ENCODE measurements around the gene VSIG10L.

VSIG10L gene

GRCh38 chr19:51341976-51342580, at the start of gene VSIG10L:
VSIG10L (minus strand) TSS chr19:51342139; CDS start chr19:51342124, 15 bp downstream.
- no peak for DNase-seq

GRCh38 chr19:51391073-51391611, 49.2 kb upstream of the VSIG10L start:
- no peak for DNase-seq

DNA sequence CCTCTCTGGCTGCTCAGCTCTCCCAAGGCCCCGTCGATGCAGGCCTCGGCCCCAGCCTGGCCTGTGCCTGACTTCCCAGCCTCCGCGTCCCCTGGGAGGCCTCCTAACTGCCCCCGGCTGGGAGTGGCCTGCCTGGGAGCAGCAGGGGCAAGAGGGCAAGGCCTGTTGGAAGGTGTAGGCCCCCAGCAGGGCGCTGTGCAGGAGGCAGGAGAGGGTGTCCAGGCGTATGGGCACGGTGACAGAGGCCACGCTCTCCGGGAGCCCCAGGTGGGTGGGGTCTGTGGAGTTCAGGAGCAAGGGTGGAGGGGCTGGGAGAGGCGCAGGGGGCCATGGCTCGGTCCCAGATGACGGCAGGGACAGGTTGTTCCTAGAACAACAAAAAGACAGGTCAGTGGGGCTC, 47.2 kb upstream of the VSIG10L start:
- no peak for DNase-seq

GRCh38 chr19:51387924-51388389, 46.0 kb upstream of the VSIG10L start, which contains the start of gene LIM2:
LIM2 (minus strand) TSS chr19:51387974; CDS start chr19:51387443, 531 bp downstream.
- DNase-seq = no peak

- DNase-seq = no peak
Measured at GRCh38 chr19:51386882-51387520, 45.1 kb upstream of the VSIG10L start.

GRCh38 chr19:51382004-51382403, 40.1 kb upstream of the VSIG10L start:
- DNase-seq = no peak

GRCh38 chr19:51380379-51380778, 38.4 kb upstream of the VSIG10L start:
- no peak for DNase-seq

- DNase-seq = no peak
Measured at GRCh38 chr19:51377422-51377821, 35.5 kb upstream of the VSIG10L start.

DNA sequence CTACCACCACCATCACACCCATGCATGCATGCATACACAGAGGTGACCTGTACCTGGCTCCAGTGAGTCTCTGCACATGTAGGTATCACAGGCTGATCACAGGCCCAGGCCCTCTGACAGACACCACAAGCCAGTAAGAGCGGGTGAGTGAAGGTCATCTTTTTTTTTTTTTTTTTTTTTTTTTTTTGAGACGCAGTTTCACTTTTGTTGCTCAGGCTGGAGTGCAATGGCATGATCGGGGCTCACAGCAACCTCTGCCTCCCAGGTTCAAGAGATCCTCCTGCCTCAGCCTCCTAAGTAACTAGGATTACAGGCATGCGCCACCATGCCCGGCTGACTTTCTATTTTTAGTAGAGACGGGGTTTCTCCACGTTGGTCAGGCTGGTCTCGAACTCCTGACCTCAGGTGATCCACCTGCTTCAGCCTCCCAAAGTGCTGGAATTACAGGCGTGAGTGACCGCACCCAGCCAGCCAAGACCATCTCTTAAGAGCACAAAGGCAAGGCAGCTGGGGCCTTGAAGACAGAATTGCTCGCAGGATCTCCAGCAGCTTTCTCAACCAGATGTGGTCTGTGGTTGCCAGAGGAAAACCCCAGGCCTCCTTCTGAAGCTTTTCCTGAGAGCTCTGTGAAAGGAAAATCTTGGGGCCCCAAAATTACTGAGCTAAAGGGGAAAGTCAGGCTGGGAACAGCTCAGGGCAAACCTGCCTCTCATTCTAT, 33.7 kb upstream of the VSIG10L start:
- peak; percentile 41 to 48 for DNase-seq

GRCh38 chr19:51372649-51373504, 30.9 kb upstream of the VSIG10L start, which contains the start of gene NKG7:
NKG7 (minus strand) TSS chr19:51372654; CDS start chr19:51372535, 119 bp downstream.
- DNase-seq = peak; percentile 58 to 75

DNA sequence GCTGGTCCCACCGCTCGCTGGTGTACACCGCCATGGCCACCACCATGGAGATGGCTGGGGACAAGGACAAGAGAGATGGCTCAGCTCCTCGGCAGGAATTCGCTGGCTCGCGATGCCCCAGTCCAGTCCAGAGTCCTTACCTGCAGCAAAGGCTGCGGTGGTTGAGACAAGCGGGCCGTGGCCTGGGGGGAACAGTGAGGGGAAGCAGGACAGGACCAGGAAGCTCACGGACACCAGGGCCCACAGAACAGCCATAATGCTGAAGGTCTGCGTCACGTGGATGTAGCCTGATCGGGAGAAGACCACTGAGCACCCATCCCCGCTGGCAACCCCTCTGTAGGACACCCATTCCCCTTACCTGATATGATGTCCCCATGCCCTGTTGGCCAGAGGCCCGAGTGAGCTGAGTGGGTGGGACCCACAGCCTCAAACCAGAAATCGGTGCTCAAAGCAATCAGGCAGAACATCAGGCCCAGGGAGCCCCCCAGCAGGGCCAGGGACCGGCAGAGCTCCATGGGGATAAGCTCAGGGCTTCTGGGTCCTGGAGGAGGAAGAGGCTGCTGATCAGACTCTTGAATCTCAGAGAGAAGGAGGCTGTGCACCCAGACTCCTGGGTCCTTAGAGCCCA, 30.2 kb upstream of the VSIG10L start:
- no peak for DNase-seq

- no peak for DNase-seq
Measured at GRCh38 chr19:51371186-51371690, 29.3 kb upstream of the VSIG10L start.

- no peak for DNase-seq
Measured at GRCh38 chr19:51370230-51370629, 28.3 kb upstream of the VSIG10L start.

DNA sequence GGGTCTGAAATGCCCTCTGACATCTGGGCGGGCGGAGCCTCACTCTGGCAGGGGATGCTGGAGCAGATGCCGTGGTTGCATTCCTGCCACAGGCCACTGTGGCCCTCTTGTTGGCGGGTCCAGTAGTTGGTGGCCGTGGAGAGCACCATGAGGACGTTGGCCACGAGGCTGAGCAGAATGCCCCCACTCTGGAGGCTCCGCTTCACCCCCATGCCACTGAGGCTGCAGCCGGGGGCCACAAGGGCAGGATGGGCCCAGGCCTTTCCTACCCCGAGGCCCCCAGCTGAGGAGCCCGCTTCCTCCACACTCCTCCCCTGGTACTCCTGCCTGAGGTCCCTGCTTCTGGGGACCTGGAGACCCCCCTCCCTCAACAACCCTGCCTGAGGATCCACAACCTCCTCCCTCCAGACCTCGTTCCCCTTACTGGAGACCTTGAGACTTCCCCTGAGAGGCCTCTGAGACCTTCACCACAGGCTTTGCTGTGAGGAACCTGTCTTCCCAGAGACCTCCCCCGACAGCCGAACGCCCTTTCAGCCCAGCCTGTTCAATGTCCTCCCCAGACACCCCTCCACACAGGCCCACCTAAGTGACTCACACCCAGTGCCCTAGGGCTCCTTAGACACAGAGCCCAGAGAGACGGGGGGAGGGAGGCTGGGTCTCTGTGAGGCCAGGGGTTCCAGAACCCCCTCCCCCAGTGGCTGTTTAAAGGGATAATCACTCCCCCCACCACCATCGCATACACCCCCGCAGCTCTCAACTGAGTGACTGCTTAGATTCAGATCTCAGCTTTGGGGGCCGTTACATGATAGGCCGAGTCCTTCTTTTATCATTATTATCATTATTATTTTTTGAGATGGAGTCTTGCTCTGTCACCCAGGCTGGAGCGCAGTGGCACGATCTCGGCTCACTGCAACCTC, 26.7 kb upstream of the VSIG10L start, which contains the start of gene CLDND2:
Gene CLDND2 (minus strand): TSS at position 638 of the 917 bp plus-strand sequence. CDS start 426 bp downstream, at position 212.
- peak; percentile 33 for DNase-seq

DNA sequence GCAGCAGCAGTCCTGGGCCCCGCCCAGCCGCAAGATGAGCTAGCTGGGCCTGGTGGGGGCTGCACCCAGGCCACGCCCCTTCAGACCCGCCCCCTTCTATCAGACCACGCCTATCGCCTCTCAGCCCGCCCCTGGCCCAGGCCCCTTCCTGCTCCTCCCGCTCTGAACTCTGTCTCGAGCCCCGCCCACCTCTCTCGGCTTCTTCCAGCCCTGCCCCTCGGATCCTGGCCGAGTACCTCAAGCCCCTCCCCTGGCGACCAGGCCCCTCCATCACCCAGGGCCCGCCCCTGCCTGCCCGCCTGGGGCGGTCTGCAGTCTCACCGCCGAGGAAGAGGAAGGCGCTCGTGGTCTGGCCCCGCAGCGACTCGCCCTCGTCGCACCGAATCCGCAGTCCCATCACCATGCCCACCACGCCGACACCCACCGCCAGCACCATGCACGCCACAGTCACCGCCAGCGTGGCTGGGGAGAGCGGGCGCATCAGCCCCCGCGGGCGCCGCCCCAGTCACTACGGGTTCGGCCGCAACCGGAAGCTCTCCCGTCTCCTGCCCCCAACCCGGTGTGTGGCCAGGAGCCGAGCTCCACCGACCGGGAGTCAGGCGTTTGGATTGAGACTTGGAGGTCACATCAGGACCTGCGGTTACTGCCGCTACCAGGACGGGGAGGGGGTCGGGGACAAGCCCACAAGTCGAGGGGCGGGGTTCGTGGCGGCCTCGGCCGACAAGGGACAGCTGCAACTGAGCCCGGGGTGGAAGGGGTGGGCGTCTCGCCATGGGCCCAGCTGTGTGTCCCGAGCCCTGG, 25.8 kb upstream of the VSIG10L start:
- peak; percentile 94 to 95 for DNase-seq

- DNase-seq = no peak
Measured at GRCh38 chr19:51367255-51367564, 25.3 kb upstream of the VSIG10L start.

DNA sequence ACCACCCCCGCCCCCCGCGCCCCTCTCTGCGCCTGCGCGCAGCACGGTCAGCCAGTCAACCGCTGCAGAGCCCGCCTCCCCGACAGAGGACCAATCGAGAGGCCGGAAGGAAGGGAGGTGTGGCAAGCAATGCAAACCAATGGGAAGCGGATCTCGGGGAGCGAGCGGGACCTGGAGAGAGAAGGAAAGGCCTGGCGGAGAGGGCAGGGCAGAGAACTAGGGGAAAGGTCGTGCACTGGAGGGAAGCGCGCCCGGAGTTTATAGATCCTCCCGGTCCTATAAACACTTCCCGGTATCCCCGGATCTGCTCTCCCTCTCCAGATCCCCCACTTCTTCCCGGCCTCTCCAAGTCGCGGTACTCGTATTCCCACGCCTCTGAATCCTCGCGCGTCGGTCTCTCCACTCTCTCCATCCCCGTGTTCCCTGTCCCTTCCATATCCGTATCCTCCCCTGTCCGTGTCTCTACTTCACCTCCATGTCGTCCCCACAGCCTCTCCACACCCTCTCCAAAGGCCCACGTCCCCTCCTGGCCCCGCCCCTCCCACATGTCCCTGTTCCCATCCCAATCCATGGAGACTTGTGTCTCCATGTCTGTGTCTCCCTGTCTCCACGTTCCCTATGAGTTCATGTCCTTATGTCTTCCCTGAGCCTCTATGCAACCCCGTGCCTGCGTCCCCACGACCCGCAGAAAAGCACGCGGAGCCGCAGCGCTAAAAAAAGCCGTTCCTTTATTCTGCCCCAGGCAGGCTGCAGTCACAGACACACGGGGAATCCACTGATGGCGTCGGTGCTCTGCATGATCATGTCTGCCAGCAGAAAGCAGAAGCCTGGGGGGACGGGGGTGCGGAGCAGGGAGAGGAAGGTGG, 24.7 kb upstream of the VSIG10L start:
- DNase-seq = peak; percentile 94 to 96

- DNase-seq = no peak
Measured at GRCh38 chr19:51365965-51366388, 24.0 kb upstream of the VSIG10L start, which contains the start of gene ETFB. ETFB (minus strand) TSS chr19:51366388; CDS start chr19:51366326, 62 bp downstream.

All from AML-193 (cell line).